Fibroblast of skin of left biceps (primary cell): ENCODE data around the gene MMP11.
"Not testable (repeated sequence)": the region's sequence is repeated elsewhere in the genome, so short reads cannot be mapped to it uniquely, and the experiment has no call there.

Experiments
- DNase-seq, 2 experiments: peaks; one replicate each; pipeline ENCODE4 v3.0.0-alpha.2; 2013; ENCODE audit warnings: low read depth in 2 of 2

Gene MMP11

GRCh38 chr22:23772649-23773473 is at the start of gene MMP11:
Gene MMP11 (plus strand): TSS chr22:23772849. CDS start chr22:23772871, 22 bp downstream.
- no peak for DNase-seq

- DNase-seq: not testable (repeated sequence)
Measured at GRCh38 chr22:23728108-23728507, 44.5 kb upstream of the MMP11 start.

- no peak for DNase-seq
Measured at GRCh38 chr22:23737696-23738095, 35.0 kb upstream of the MMP11 start.

DNA sequence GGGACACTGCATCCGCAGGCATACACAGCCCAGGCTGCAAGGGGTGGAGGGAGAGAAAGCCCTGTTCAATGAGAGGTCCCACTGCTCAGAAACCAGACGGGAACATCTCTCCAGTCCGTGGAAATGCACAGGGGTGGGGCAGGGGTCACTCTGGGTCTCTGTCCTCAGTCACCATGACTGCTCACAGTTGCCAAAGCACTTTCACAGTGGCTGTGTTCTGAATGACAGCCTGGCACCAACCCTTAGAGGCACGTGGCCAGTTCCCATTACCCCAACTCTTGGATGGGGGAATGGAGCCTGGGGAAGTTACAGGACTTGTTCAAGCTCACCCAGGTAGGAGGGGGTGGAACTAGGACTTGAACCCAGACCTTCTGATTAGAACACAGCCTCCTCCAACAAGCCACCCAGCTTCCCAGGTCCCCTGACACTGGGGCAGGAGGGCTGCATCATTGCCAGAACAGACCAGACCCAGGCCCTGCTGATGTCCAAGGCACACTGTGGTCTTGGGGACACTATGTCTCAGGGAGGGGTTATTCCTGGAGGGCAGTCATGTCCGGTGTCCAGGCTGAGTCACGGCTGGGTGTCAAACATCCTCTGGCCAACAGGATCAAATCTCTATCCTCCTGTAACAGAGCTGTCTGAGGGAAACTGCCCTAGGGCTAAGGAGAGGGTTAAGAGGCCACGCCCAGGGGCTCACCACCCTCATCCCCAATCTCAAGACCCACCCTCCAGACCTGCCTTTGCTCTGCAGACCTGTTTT is 30.0 kb upstream of the MMP11 start:
- no peak for DNase-seq

GRCh38 chr22:23743303-23743705 is 29.3 kb upstream of the MMP11 start:
- DNase-seq: no peak

DNA sequence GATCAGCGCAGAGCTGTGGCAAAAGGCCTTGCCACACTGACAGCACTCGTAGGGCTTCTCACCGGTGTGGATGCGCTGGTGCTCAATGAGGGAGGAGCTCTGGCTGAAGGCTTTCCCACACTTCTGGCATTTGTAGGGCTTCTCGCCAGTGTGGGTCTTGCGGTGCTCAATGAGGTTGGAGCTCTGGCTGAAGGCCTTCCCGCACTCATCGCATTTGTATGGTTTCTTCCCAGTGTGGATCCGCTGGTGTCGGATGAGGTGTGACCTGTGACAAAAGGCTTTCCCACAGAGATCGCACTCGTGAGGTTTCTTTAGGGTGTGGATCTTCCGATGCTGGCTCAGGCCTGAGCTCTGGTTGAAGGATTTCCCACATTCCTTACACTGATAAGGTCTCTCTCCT is 28.6 kb upstream of the MMP11 start:
- DNase-seq: no peak

GRCh38 chr22:23744485-23744884 is 28.2 kb upstream of the MMP11 start:
- DNase-seq: no peak

GRCh38 chr22:23745791-23746190 is 26.9 kb upstream of the MMP11 start:
- DNase-seq: no peak

GRCh38 chr22:23749841-23750301 is 22.8 kb upstream of the MMP11 start:
- DNase-seq: no peak

GRCh38 chr22:23750367-23750713 is 22.3 kb upstream of the MMP11 start:
- DNase-seq: no peak

DNA sequence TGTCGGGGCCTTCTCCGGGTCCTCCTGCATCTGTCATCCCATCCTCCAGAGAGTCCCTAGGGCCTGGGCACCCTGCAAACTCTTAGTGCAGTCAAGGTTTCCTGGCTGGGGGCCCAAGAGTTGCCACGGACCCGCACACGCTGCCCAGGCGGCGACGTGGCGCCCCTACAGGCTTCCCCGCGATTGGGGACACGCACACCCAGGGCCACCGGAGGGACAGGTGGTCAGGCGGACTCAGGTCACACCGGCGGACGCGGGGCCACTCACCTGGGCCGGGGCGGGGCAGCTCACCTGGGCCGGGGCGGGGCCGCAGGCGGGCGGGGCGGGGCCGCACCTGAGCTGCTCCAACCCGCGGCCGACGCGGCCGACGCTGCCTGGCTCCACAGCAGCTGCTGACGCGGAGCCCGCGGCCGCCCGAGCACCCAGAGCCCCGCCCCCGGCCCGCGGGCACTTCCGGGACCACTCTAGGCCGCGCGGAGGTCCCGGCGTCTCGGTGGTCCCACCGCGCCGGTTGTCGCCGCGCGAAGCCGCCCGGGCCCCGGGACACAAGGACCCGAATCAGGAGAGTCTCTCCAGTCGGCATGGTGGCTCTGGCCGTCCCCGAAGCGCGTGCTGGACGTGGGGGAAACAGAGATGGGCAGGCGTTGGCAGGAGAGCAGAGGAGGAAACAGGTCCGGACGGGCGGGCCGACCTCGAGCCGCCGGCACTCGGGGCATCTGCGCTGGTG is 21.8 kb upstream of the MMP11 start, which contains the start of gene ZNF70:
TSS of gene ZNF70 (minus strand) at position 399 of the 727 bp plus-strand sequence. CDS start 5,972 bp downstream, outside the sequence.
- DNase-seq: peak; percentile 49 to 58

DNA sequence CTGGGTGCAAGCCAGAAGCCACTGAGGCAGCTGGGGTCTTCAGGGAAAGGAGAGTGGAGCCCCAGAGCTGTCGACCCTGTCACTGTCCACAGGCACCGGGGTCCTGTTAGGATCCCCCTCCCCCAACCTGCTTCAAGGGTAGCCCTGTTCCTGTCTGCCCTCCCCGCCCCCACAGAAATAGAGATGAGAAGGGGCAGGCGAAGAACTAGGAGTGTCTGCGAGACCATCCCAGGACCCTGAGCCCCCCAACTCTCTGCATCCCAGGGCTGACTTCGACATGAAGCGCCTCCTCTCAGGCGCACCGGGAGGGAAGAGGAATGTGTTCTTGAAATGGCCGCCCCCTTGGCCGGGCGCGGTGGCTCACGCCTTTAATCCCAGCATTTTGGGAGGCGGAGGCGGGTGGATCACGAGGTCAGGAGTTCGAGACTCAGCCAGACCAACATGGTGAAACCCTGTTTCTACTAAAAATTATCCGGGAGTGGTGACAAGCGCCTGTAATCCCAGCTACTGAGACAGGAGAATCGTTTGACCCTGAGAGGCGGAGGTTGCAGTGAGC is 21.1 kb upstream of the MMP11 start:
- no peak for DNase-seq

DNA sequence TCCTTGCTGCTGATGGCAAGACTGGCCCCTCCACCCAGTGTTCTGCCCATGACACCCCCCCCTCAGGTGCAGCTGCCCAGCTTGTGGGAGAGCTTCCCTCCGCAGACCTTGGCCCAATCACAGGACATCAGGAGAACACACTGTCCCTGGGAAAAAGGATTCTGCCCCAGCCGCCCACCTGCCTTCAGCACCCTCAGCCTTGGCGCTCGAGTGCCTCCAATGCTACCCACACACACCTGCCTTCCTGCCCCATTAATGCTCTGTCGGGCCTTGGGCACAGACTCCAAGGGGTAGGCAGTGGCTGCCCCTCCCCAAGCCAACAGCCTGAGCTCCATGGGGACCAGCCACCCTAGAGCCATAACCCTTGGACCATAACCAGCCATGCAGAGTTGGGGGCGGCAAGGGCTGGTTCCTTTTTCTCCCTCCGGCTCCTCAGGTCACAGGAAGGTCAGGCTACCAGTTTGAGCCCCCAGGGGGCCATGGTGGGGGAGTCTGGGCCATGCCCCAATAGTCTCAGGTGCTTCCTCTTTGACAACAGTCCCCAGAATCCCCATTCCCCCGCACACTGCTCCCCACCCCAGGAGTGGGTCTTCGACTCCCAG is 20.5 kb upstream of the MMP11 start:
- no peak for DNase-seq

- DNase-seq: no peak
Measured at GRCh38 chr22:23752750-23753149, 19.9 kb upstream of the MMP11 start.

DNA sequence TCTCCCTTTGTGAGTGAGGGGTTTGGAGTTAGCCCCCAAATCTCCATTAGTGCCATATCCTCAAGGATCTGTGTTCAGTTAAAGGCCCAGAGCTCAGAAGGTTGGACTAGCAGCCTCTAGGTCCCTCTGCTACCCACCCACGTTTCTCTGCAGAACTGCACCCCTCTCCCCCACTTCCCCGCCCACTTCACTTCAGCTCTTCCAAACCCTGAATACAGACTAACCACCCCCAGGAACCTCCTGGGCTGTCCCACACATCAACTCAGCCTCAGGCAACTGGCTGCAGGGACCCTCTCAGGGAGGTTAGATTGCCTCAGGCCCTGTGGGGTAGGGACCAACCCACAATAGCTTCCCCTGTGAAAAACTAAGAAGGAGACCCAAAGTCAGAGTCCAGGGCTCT is 19.3 kb upstream of the MMP11 start:
- no peak for DNase-seq

DNA sequence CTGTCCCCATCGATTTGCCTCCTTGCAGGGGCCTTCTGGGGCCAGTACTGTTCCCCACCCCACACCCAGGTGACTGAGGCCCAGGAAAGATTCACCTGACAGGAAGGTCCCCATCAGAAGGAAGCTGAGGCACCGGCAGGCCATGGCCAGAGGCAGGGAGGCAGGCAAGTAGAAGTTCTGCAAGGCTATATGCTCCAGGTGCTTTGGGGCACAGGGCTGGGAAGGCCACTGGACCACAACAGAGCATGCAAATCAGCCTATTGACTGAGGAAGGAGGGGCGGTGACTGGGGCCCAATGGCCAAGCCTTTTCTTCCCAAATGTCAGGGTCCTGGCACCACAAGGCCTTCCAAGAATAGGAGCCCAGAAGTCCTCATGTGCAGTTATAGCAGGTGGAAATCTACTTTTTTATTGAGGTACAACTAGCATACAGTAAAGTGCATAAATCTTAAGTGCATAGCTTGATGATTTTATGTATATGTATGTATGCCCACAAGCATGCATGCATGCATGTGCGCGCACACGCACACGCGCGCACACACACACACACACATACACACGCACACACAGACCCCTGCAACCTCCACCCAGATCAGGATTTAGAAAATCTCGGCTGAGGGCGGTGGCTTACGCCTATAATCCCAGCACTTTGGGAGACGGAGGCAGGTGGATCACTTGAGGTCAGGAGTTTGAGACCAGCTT is 18.3 kb upstream of the MMP11 start, which contains the start of gene VPREB3:
TSS of gene VPREB3 (minus strand) at position 206 of the 700 bp plus-strand sequence. CDS start at position 144, 62 bp downstream.
- DNase-seq: no peak

GRCh38 chr22:23754980-23755636 is 17.5 kb upstream of the MMP11 start:
- DNase-seq: no peak

DNA sequence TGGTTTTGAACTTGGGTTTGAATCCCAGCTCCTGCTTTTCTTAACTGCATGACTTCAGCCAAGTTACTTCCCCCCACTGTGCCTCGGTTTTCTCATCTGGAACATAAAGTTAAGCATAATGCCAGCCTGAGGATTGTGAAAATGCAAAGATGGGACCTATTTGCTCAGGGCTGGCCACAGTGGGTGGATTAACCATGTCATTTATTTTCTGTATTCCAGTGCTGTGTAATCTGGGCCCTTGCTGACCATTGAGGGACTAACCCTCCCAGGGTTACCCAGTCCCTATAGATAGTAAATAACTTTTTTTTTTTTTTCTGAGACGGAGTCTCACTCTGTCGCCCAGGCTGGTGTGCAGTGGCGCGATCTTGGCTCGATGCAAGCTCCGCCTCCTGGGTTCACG is 16.9 kb upstream of the MMP11 start:
- DNase-seq: no peak

DNA sequence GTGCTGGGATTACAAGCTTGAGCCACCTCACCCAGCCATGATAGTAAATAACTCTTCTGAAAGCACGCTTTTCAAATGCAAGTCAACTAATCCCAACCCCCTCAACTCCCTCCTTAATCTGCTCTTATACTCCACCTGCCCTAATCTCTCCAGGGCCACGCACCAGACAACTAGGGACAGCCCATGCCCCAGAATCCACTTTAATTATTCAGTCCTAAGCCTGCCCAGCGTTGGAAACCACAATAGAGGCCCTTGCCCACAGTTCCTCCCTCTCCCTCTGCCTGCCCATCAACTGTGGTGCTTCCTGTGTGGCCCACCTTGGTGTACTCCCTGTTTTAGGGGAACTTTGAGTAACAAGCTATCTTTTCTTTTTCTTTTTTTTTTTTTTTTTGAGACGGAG is 15.8 kb upstream of the MMP11 start:
- no peak for DNase-seq

DNA sequence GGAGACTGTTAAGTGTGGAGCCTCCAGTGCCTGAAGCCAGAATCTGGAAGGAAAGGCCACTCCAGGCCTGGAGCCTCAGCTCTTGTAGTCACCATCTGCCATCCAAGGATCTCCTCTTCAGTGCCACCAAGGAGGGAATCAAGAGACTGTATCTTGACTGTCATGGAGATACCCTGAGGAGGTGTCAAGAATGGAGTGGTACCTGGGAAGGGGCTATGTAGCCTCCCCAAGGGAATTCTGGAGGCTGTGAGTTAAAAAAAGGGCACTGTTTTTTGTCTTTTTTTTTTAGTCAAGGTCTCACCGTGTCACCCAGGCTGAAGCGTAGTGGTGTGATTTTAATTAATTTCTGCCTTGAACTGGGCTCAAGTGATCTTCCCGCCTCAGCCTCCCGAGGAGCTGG is 13.1 kb upstream of the MMP11 start:
- DNase-seq: no peak
